Endothelial cell of umbilical vein (primary cell): ENCODE measurements around the gene TSHZ1.

Experiments
- EZH2 ChIP-seq: IDR thresholded peaks from 2 replicates; pipeline ENCODE4 v1.6.1; 2012; ENCODE audit warnings: borderline replicate concordance, low read depth, mild to moderate bottlenecking, moderate library complexity, low read length, inconsistent platforms; ENCODE audit not compliant: severe bottlenecking
- GATA2 ChIP-seq: IDR thresholded peaks from 2 replicates; pipeline ENCODE4 v1.7.0; 2011; ENCODE audit warnings: low read depth, mild to moderate bottlenecking, moderate library complexity, mixed read lengths, low read length; ENCODE audit not compliant: insufficient read length, insufficient read depth
- JUN ChIP-seq: IDR thresholded peaks from 2 replicates; pipeline ENCODE4 v1.6.1; 2011; ENCODE audit warnings: borderline replicate concordance, low read depth; ENCODE audit not compliant: insufficient read length, insufficient read depth
- POLR2A ChIP-seq: IDR thresholded peaks from 2 replicates; pipeline ENCODE4 v1.6.1; 2012; ENCODE audit warnings: low read depth, mild to moderate bottlenecking, control low read depth, low read length
- POLR2AphosphoS5 ChIP-seq: IDR thresholded peaks from 2 replicates; pipeline ENCODE4 v1.6.1; 2012; ENCODE audit warnings: low read depth, mild to moderate bottlenecking, control low read depth, low read length, moderate library complexity; ENCODE audit not compliant: insufficient read depth
- TF ChIP-seq, protein P1 (sequence below), 2 donors: IDR thresholded peaks; 1 replicate in 1 of 2; 2 replicates in 1 of 2; pipeline ENCODE4 v1.5.1; 2011; ENCODE audit warnings: low read length in 2 of 2, mild to moderate bottlenecking in 2 of 2, moderate library complexity in 2 of 2, control low read depth in 1 of 2, inconsistent platforms in 1 of 2, low read depth in 1 of 2; ENCODE audit not compliant: insufficient read depth in 1 of 2; ENCODE audit errors: extremely low read depth in 1 of 2

DNA sequence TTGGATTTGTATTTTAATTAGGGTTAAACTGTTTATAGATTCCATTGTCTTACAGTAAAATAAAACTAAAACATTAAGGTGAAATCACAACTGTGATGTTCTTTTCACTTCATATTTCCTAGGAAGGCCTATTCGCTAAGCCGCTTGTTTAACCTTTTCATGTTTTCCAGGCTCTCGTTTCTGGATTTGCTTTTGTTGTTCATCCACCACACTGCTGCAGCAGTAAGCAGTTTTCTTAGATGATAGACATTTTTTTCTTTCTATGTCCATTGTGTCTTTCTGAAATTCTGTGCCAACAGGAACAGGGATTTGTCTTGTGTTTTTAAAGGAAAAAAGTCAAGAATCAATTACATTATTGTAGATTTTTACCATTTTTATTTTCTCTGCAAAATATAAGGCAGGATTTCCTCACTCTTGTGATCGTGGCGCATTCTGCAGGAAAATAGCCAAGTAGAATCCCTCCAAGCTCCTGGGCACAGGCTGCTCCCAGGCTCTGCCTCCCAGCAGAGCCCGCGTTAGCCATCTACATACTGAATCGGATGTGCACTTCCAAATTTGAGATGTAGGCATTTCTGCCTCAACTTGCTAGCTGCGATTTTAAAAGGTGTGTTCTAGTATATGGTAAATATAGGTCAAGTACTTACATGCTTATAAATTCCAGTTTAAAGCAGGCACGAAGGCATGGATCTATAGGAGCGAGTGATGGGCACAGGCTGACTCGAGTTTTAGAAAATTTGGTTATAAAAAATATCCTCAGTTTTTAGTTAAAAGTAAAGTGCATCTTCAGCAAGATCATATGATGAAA, 10.2 kb downstream of the TSHZ1 start:
- TF ChIP-seq, protein P1, sequence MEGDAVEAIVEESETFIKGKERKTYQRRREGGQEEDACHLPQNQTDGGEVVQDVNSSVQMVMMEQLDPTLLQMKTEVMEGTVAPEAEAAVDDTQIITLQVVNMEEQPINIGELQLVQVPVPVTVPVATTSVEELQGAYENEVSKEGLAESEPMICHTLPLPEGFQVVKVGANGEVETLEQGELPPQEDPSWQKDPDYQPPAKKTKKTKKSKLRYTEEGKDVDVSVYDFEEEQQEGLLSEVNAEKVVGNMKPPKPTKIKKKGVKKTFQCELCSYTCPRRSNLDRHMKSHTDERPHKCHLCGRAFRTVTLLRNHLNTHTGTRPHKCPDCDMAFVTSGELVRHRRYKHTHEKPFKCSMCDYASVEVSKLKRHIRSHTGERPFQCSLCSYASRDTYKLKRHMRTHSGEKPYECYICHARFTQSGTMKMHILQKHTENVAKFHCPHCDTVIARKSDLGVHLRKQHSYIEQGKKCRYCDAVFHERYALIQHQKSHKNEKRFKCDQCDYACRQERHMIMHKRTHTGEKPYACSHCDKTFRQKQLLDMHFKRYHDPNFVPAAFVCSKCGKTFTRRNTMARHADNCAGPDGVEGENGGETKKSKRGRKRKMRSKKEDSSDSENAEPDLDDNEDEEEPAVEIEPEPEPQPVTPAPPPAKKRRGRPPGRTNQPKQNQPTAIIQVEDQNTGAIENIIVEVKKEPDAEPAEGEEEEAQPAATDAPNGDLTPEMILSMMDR (IDR thresholded peaks at IDR 0.05; ENCODE audit: extremely low read depth in 1 of 2, insufficient read depth in 1 of 2, low read depth in 1 of 2, low read length in 2 of 2): no peak
- TF ChIP-seq POLR2A: no peak
- TF ChIP-seq JUN: no peak
- TF ChIP-seq POLR2AphosphoS5: no peak
- TF ChIP-seq GATA2: no peak
- no peak for TF ChIP-seq EZH2
